Measurements from ENCODE around the gene TTC13.

TTC13 gene

GRCh38 chr1:230869500-230869899, 109.2 kb downstream of the TTC13 start:
- DNase-seq (ENCODE audit: low read depth) = no peak
- H3K4me3 ChIP-seq (ENCODE audit: low read depth, low read length) = no peak overlapping the region
- no peak for TF ChIP-seq CTCF (IDR thresholded peaks at IDR 0.05; ENCODE audit: control insufficient read depth, extremely low read depth, insufficient read depth)

DNA sequence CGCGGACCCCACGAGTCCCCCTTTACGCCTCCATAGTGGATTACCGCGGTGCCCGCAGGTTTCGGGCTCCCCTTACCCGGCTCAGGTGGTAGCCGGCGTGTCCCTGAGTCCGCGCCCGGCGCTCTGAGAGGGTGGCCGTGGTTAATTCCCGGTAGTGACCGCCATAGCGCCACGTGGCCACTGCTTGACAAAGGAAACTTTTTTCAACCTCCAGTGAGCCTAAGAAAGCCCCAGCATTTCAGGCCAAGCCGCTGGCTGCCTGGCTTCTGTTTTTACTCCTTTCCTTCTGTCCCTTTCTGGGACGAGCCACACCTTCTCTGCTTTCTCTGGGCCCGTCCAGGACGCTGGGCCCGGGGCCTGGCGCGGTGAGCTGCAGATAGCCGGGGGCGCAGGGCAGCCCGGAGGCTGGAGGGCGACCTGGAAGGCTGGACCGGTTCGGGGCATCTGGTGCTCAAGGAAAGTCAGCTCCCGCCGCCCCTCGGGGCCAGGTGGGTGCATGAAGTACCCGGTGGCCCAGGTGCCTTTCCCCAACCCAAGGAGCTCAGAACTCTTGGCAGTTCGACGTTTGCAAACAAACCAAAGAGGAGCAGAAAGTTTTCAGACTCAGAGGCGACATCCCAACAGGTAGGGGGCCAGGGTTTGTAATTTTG, 109.8 kb downstream of the TTC13 start:
- no peak for TF ChIP-seq CTCF (IDR thresholded peaks at IDR 0.05; ENCODE audit: control insufficient read depth, extremely low read depth, insufficient read depth)
- no peak for DNase-seq (ENCODE audit: low read depth)
- H3K4me3 ChIP-seq (ENCODE audit: low read depth, low read length) = peak overlapping the region; percentile 81

DNA sequence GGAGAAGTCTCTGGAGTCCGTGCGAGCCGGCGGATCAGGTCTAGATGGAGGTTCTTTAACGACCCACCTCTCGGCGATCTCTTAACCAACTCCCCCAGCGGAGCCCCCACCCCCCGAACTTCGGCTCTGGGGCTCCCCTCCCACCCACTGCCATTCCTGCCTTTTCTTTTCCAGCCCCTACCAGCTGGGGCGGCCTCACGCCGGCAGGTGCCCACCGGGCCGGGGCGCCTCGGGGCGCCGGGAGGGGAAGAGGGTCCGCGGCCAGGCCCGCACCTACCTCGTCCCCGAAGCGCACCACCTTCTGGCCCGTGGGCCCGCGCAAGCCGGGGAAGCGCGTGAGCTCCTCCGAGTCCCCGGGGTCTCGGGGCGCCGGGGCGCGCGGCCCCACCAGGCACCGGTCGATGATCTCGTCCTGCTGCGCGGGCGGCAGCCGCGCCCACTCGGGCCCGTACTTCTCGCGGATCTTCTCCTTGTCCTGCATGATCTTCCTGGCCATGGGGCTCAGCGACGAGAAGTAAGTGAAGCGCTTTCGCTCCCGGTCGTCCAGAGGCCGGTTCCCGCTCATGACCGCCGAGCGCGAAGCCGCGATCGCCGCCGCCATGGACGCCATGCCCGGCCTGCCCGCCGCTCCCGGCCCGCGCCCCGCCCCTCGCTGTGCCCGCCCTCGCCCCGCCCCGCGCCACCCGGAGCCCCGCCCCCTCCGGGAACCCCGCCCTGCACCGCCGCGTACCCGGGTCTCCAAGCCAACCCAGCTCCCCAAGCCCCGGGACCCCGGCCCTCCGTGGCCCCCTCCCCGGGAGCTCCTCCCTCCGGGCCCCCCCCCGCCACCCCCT, 110.5 kb downstream of the TTC13 start, which contains the start of gene C1orf198:
TSS of gene C1orf198 (minus strand) at position 619 of the 833 bp plus-strand sequence. CDS start at position 610, 9 bp downstream.
- DNase-seq (ENCODE audit: low read depth) = no peak
- TF ChIP-seq CTCF (IDR thresholded peaks at IDR 0.05; ENCODE audit: control insufficient read depth, extremely low read depth, insufficient read depth) = no peak
- peak within 1 kb of the TSS; percentile 81 for H3K4me3 ChIP-seq (ENCODE audit: low read depth, low read length)

GRCh38 chr1:230867101-230867902, 111.4 kb downstream of the TTC13 start:
- peak overlapping the region; percentile 81 for H3K4me3 ChIP-seq (ENCODE audit: low read depth, low read length)
- DNase-seq (ENCODE audit: low read depth) = no peak
- TF ChIP-seq CTCF (IDR thresholded peaks at IDR 0.05; ENCODE audit: control insufficient read depth, extremely low read depth, insufficient read depth) = no peak

DNA sequence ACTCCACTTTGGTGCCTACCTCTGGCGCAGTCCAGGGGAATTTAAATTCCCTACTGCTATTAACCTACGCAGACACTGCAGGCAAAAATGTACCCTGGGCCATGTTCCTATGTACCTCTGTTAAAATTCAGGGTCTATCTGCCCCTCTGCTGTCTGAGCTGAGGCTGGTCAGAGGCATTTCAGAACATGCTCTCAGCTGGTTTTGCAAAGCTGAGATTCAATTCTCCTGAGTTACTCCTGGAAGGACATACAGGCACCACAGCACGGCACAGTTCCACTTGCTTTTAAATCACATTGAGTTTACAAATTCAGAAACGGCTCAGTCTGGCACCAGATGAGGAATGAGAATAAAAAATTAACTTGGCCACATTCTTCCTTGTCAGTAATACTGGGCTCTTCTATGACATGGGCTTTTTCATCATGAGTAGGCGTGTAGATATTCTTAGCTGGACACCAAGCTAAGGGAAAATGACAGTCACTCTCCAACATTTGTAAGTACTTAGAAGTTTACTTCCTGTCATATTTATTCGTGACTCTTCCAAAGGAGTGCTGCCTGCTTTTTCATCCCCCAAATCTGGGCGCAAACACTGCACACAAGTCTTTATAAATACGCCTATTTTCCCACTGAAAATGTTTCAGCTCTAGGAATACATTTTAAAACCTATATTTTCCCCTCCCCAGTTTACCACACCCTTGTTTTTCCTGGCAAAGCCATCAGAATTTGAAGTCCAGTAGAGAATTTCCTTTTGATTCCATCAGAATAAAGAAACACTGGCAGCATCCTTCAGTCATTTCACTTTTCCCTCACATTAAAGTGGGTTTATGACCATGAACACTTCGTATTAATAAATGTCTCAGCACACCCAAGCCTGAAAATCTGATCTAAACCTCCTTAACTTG, 112.2 kb downstream of the TTC13 start:
- DNase-seq (ENCODE audit: low read depth) = no peak
- TF ChIP-seq CTCF (IDR thresholded peaks at IDR 0.05; ENCODE audit: control insufficient read depth, extremely low read depth, insufficient read depth) = no peak
- 0 out of 2 replicates have a peak overlapping the region, but pooled peaks have one; percentile 81 for H3K4me3 ChIP-seq (ENCODE audit: low read depth, low read length)

Data from LNCaP clone FGC (cell line).